Measurements from ENCODE around the gene GNG12.

The GNG12 gene

DNA sequence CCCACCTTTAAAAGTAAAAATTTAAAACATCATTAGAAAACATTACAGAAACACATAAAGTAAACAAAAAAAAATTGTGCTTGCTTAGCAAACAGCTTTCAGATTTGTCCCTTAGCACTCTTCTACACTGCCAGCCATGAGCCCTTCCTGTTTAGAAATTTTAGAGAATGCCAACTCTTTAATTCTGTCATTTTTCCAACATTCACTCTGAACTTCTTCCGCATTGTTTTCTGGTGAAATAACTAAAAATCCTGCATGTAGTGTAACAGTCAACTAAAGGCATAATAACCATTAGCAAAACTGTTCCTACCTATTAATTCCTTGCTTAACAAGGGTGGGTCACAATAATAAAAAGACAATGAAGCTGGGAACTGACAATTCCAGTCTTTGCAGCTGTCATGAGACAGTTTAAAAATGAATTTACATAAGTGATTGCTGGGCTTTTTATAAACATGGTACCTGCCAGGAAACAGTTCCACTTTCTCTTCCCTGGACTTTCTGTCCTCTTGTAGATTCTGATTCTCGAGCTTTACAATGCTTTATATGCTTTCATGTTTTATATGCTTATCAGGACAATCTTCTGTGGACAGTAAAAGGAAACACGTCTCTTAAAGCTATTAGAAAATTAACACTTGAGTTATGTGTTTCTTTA lies 19.0 kb downstream of the GNG12 start:
- Histone ChIP-seq H3K9ac (ENCODE audit: low read depth, low read length, poor library complexity, severe bottlenecking) (no peak overlapping the region), H3K79me2 (ENCODE audit: insufficient read depth, low read length) (no peaks in the 10 kb centered on the region), H3K9me2 (replicated peaks; ENCODE audit: low read depth, low read length) (no peaks in the 10 kb centered on the region), H3K36me3 (ENCODE audit: insufficient read depth, low read length) (no peaks in the 10 kb centered on the region), H3K4me2 (ENCODE audit: low read depth, low read length, poor library complexity, severe bottlenecking) (no peak overlapping the region), H3K4me3 (ENCODE audit: low read length, poor library complexity, severe bottlenecking) (no peak overlapping the region), H3K27me3 (ENCODE audit: insufficient read depth, low read length, poor library complexity, severe bottlenecking) (peaks cover 6% of the 10 kb centered on the region), H3F3A (ENCODE audit: low read depth) (no peaks in the 10 kb centered on the region), H2AFZ (ENCODE audit: low read length) (no peak overlapping the region), H3K4me1 (ENCODE audit: insufficient read depth, low read length, poor library complexity, severe bottlenecking) (no peaks in the 10 kb centered on the region), H4K20me1 (ENCODE audit: insufficient read depth, low read length, poor library complexity, severe bottlenecking) (no peaks in the 10 kb centered on the region), H3K9me3 (ENCODE audit: insufficient read depth, low read depth, low read length) (no peaks in the 10 kb centered on the region)
- TF ChIP-seq, protein P1, sequence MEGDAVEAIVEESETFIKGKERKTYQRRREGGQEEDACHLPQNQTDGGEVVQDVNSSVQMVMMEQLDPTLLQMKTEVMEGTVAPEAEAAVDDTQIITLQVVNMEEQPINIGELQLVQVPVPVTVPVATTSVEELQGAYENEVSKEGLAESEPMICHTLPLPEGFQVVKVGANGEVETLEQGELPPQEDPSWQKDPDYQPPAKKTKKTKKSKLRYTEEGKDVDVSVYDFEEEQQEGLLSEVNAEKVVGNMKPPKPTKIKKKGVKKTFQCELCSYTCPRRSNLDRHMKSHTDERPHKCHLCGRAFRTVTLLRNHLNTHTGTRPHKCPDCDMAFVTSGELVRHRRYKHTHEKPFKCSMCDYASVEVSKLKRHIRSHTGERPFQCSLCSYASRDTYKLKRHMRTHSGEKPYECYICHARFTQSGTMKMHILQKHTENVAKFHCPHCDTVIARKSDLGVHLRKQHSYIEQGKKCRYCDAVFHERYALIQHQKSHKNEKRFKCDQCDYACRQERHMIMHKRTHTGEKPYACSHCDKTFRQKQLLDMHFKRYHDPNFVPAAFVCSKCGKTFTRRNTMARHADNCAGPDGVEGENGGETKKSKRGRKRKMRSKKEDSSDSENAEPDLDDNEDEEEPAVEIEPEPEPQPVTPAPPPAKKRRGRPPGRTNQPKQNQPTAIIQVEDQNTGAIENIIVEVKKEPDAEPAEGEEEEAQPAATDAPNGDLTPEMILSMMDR (conservative IDR thresholded peaks at IDR 0.05; ENCODE audit: low read length), result no peak
- TF ChIP-seq EZH2phosphoT487 (IDR thresholded peaks at IDR 0.05; ENCODE audit: borderline replicate concordance), result no peak

DNA sequence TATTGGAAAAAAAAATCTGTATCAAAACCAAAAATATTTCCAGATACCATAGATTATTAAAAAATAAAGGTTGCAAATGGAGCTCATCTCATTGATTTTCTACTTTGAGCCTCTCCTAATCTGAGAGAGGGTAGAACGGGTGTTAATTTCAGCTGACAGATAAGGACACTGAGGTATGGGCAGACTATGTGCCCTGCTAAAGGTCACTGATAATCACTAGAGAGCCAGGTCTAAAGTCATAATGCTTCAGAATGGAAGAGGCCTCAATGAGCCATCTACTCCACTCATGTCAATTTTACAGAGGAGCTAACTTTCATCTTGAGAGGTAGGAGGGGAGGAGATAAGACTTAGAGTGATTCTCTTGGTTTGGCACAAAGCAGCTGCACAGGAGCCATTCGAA lies 21.0 kb downstream of the GNG12 start:
- Histone ChIP-seq H3K4me1 (ENCODE audit: insufficient read depth, low read length, poor library complexity, severe bottlenecking) (no peaks in the 10 kb centered on the region), H3K4me2 (ENCODE audit: low read depth, low read length, poor library complexity, severe bottlenecking) (no peak overlapping the region), H3K9me3 (ENCODE audit: insufficient read depth, low read depth, low read length) (no peaks in the 10 kb centered on the region), H3K36me3 (ENCODE audit: insufficient read depth, low read length) (no peaks in the 10 kb centered on the region), H3K9me2 (replicated peaks; ENCODE audit: low read depth, low read length) (no peaks in the 10 kb centered on the region), H3K4me3 (ENCODE audit: low read length, poor library complexity, severe bottlenecking) (no peak overlapping the region), H2AFZ (ENCODE audit: low read length) (no peak overlapping the region), H3K79me2 (ENCODE audit: insufficient read depth, low read length) (no peaks in the 10 kb centered on the region), H3F3A (ENCODE audit: low read depth) (no peaks in the 10 kb centered on the region), H3K27me3 (ENCODE audit: insufficient read depth, low read length, poor library complexity, severe bottlenecking) (peaks cover 6% of the 10 kb centered on the region), H3K9ac (ENCODE audit: low read depth, low read length, poor library complexity, severe bottlenecking) (no peak overlapping the region), H4K20me1 (ENCODE audit: insufficient read depth, low read length, poor library complexity, severe bottlenecking) (no peaks in the 10 kb centered on the region)
- no peak for TF ChIP-seq EZH2phosphoT487 (IDR thresholded peaks at IDR 0.05; ENCODE audit: borderline replicate concordance)
- TF ChIP-seq, protein P1 (conservative IDR thresholded peaks at IDR 0.05; ENCODE audit: low read length), result no peak

DNA sequence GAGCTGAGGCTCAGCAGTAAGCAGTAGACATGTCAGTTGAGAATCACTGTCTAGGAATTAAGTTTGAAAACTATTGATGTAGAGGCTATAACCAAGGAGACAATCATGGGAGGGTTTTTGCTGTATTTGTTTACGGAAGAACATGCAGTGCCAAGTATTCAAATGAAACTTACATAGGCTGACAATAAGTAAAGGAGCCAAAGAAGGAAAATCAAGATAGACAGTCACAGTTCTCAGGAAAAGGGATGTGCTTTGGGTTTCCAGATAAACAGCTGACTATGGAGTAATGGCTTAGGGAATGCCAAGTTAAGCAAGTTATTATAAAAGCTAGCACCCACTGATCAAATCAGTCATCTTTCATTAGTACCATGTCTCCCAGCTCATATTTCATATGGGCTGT lies 21.5 kb downstream of the GNG12 start:
- no peaks in the 10 kb centered on the region for H3F3A ChIP-seq (ENCODE audit: low read depth)
- TF ChIP-seq, protein P1 (conservative IDR thresholded peaks at IDR 0.05; ENCODE audit: low read length), result no peak
- TF ChIP-seq EZH2phosphoT487 (IDR thresholded peaks at IDR 0.05; ENCODE audit: borderline replicate concordance), result no peak
- H3K27me3 ChIP-seq (ENCODE audit: insufficient read depth, low read length, poor library complexity, severe bottlenecking), result peaks cover 6% of the 10 kb centered on the region
- no peak overlapping the region for H2AFZ ChIP-seq (ENCODE audit: low read length)
- no peak overlapping the region for H3K4me3 ChIP-seq (ENCODE audit: low read length, poor library complexity, severe bottlenecking)
- H4K20me1 ChIP-seq (ENCODE audit: insufficient read depth, low read length, poor library complexity, severe bottlenecking), result no peaks in the 10 kb centered on the region
- H3K9ac ChIP-seq (ENCODE audit: low read depth, low read length, poor library complexity, severe bottlenecking), result no peak overlapping the region
- no peaks in the 10 kb centered on the region for H3K36me3 ChIP-seq (ENCODE audit: insufficient read depth, low read length)
- no peaks in the 10 kb centered on the region for H3K9me3 ChIP-seq (ENCODE audit: insufficient read depth, low read depth, low read length)
- H3K4me2 ChIP-seq (ENCODE audit: low read depth, low read length, poor library complexity, severe bottlenecking), result no peak overlapping the region
- no peaks in the 10 kb centered on the region for H3K4me1 ChIP-seq (ENCODE audit: insufficient read depth, low read length, poor library complexity, severe bottlenecking)
- H3K79me2 ChIP-seq (ENCODE audit: insufficient read depth, low read length), result no peaks in the 10 kb centered on the region
- no peaks in the 10 kb centered on the region for H3K9me2 ChIP-seq (replicated peaks; ENCODE audit: low read depth, low read length)
